ENCODE results near the gene POLR1H.
A peak's percentile ranks its signal among the peaks of the same experiment; 100 is the strongest.

DNA sequence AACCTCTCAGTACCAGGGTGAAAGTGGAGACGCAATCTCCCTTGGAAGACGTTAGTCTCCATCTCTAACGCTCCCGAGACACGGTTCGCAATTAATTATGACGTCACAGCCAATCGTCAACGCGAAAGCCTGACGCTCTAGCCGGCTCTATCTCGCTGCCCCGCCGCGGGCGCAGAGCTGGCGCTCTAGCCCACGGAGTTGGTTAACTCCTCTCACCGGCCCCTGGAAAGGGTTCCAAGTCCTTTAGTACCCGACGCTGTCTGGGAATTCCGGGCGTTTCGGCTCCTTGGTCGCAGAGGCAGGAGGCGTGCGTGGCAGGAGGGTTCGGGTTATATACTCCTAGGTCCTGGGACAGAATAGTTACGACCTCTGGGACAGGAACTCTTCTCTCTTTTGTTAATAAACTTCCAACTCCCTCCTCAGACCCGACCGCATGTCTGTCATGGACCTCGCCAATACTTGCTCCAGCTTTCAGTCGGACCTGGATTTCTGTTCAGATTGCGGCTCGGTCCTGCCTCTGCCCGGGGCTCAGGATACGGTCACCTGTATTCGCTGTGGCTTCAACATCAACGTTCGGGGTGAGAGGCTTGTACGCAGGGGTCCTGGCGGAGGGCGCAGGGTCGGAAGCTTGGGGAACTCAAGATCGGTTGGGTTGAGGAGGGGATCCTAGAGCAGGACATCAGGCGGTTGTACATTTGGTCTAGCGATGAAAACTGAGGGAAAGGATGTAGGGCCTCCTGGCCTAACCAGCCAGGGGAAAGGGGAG, at the start of gene POLR1H:
- TF ChIP-seq POLR2A (IDR thresholded peaks at IDR 0.05): peak in 1 of 2 donors; percentile 12
- TF ChIP-seq, protein P1, sequence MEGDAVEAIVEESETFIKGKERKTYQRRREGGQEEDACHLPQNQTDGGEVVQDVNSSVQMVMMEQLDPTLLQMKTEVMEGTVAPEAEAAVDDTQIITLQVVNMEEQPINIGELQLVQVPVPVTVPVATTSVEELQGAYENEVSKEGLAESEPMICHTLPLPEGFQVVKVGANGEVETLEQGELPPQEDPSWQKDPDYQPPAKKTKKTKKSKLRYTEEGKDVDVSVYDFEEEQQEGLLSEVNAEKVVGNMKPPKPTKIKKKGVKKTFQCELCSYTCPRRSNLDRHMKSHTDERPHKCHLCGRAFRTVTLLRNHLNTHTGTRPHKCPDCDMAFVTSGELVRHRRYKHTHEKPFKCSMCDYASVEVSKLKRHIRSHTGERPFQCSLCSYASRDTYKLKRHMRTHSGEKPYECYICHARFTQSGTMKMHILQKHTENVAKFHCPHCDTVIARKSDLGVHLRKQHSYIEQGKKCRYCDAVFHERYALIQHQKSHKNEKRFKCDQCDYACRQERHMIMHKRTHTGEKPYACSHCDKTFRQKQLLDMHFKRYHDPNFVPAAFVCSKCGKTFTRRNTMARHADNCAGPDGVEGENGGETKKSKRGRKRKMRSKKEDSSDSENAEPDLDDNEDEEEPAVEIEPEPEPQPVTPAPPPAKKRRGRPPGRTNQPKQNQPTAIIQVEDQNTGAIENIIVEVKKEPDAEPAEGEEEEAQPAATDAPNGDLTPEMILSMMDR (IDR thresholded peaks at IDR 0.05): peak in 1 of 3 donors; percentile 7

All from lower leg skin (tissue), 3 donors.